ENCODE data around the gene ANXA4. TPM values are rescaled to one million over a fixed set of nuclear protein-coding genes. Genes with fewer than 3 reads are reported as not detected.

ANXA4 gene
- total RNA-seq, 3 donors from 2014 or later (not counting 1 experiment from before 2014, with no cell fraction given), result 44.6 to 63.6 (median 55.8) TPM

GRCh38 chr2:69693775-69694450 lies 48.0 kb upstream of the ANXA4 start:
- no peaks in the 10 kb centered on the region for H3K36me3 Mint-ChIP-seq
- peak overlapping the region; percentile 8 for H3K4me3 ChIP-seq (ENCODE audit: low read length)
- no peaks in the 10 kb centered on the region for H3K9me3 Mint-ChIP-seq
- peaks cover 61 to 62% of the 10 kb centered on the region in 2 donors for H3K4me1 Mint-ChIP-seq
- H3K27me3 ChIP-seq (ENCODE audit: control insufficient read depth, insufficient read depth, low read length), result no peaks in the 10 kb centered on the region
- no peaks in the 10 kb centered on the region for H3K27me3 Mint-ChIP-seq (ENCODE audit: low read depth in 2 of 2)
- no peak for TF ChIP-seq CTCF (IDR thresholded peaks at IDR 0.05)
- 15% methylated on average over 4 of the region's 6 CpGs for WGBS (ENCODE audit: insufficient coverage)
- H3K9me3 ChIP-seq (ENCODE audit: control insufficient read depth, insufficient read depth, low read length), result no peaks in the 10 kb centered on the region
- H3K27ac Mint-ChIP-seq, result peak overlapping the region; percentile 86 to 88
- intact Hi-C loops (cut with micrococcal nuclease), result loop anchor here (2.0 kb wide), 1 partner anchor 49 kb away; no protein-coding TSS in a partner anchor
- DNase-seq (peak; percentile 26 to 87), ATAC-seq (peak; percentile 65 to 75 (median 74))
- H3K4me1 ChIP-seq (ENCODE audit: control insufficient read depth, insufficient read depth, low read length), result peaks cover 33% of the 10 kb centered on the region
- H3K36me3 ChIP-seq (ENCODE audit: control insufficient read depth, insufficient read depth, low read length), result no peaks in the 10 kb centered on the region
- peak overlapping the region; percentile 86 for H3K27ac ChIP-seq (ENCODE audit: low read length)
- peak overlapping the region; percentile 71 for H3K4me3 Mint-ChIP-seq

- H3K4me1 Mint-ChIP-seq, result peaks cover 55 to 56% of the 10 kb centered on the region in 2 donors
- H3K36me3 ChIP-seq (ENCODE audit: control insufficient read depth, insufficient read depth, low read length), result no peaks in the 10 kb centered on the region
- no peaks in the 10 kb centered on the region for H3K9me3 Mint-ChIP-seq
- peak overlapping the region; percentile 63 for H3K27ac ChIP-seq (ENCODE audit: low read length)
- TF ChIP-seq CTCF (IDR thresholded peaks at IDR 0.05), result no peak
- WGBS (ENCODE audit: insufficient coverage), result 67% methylated on average over 12 of the region's 12 CpGs
- intact Hi-C loops (cut with micrococcal nuclease), result no loop called here
- H3K9me3 ChIP-seq (ENCODE audit: control insufficient read depth, insufficient read depth, low read length), result no peaks in the 10 kb centered on the region
- DNase-seq, result no peak
- no peaks in the 10 kb centered on the region for H3K27me3 Mint-ChIP-seq (ENCODE audit: low read depth in 2 of 2)
- no peaks in the 10 kb centered on the region for H3K36me3 Mint-ChIP-seq
- H3K4me3 ChIP-seq (ENCODE audit: low read length), result no peak overlapping the region
- H3K27ac Mint-ChIP-seq, result peak overlapping the region; percentile 86 to 88
- H3K4me1 ChIP-seq (ENCODE audit: control insufficient read depth, insufficient read depth, low read length), result peaks cover 29% of the 10 kb centered on the region
- no peaks in the 10 kb centered on the region for H3K27me3 ChIP-seq (ENCODE audit: control insufficient read depth, insufficient read depth, low read length)
- peak overlapping the region; percentile 40 for H3K4me3 Mint-ChIP-seq
- ATAC-seq, result no peak
These were observed 46.8 kb upstream of the ANXA4 start for GRCh38 chr2:69694894-69695849.

GRCh38 chr2:69695850-69696216 lies 46.1 kb upstream of the ANXA4 start:
- H3K27ac Mint-ChIP-seq, result peak overlapping the region; percentile 6 to 66

More at GRCh38 chr2:69695850-69696216, 46.1 kb upstream of the ANXA4 start:
- Histone ChIP-seq H3K27ac (ENCODE audit: low read length) (no peak overlapping the region), H3K4me1 (ENCODE audit: control insufficient read depth, insufficient read depth, low read length) (peaks cover 29% of the 10 kb centered on the region), H3K36me3 (ENCODE audit: control insufficient read depth, insufficient read depth, low read length) (no peaks in the 10 kb centered on the region), H3K27me3 (ENCODE audit: control insufficient read depth, insufficient read depth, low read length) (no peaks in the 10 kb centered on the region), H3K4me3 (ENCODE audit: low read length) (no peak overlapping the region), H3K9me3 (ENCODE audit: control insufficient read depth, insufficient read depth, low read length) (no peaks in the 10 kb centered on the region)
- H3K9me3 Mint-ChIP-seq, result no peaks in the 10 kb centered on the region
- intact Hi-C loops (cut with micrococcal nuclease), result no loop called here
- no peaks in the 10 kb centered on the region for H3K27me3 Mint-ChIP-seq (ENCODE audit: low read depth in 2 of 2)
- DNase-seq (no peak), ATAC-seq (no peak)
- H3K36me3 Mint-ChIP-seq, result no peaks in the 10 kb centered on the region
- H3K4me1 Mint-ChIP-seq, result peaks cover 49 to 51% of the 10 kb centered on the region in 2 donors
- peak overlapping the region; percentile 15 for H3K4me3 Mint-ChIP-seq
- WGBS (ENCODE audit: insufficient coverage), result 0% methylated on average over 1 of the region's 2 CpGs
- no peak for TF ChIP-seq CTCF (IDR thresholded peaks at IDR 0.05)

Data from natural killer cell (primary cell).